Stomach (tissue), 9 donors: ENCODE results near the gene FOLR1. TPM values are rescaled to one million over a fixed set of nuclear protein-coding genes. Genes with fewer than 3 reads are reported as not detected.

Experiments used
- DNase-seq, 2 donors: peaks; one replicate each; pipeline versions ENCODE4 v3.0.0 to v3.0.0-alpha.2; 2013 to 2019
- H3K27ac ChIP-seq, 5 donors: fragments of 200-600 bp in 4 of 5; sonication (generic) in 4 of 5; one replicate each; pipeline ENCODE4 v1.5.1; 2013 to 2019; ENCODE audit warnings: mild to moderate bottlenecking in 1 of 5, moderate library complexity in 1 of 5
- H3K27me3 ChIP-seq, 3 donors: fragments of 200-600 bp; sonication (generic); one replicate each; pipeline ENCODE4 v1.5.1; 2017 to 2019; ENCODE audit warnings: mixed run types in 1 of 3
- H3K36me3 ChIP-seq, 4 donors: fragments of 200-600 bp; sonication (generic); 1 replicate in 3 of 4; 2 replicates in 1 of 4; pipeline ENCODE4 v1.5.1; 2016 to 2019
- H3K4me1 ChIP-seq, 4 donors: fragments of 200-600 bp; sonication (generic); one replicate each; pipeline ENCODE4 v1.5.1; 2016 to 2019
- H3K4me3 ChIP-seq, 4 donors: fragments of 200-600 bp; sonication (generic) in 3 of 4; one replicate each; pipeline ENCODE4 v1.5.1; 2016 to 2019; ENCODE audit warnings: mild to moderate bottlenecking in 1 of 4
- H3K9me3 ChIP-seq, 4 donors: fragments of 200-600 bp; sonication (generic); one replicate each; pipeline ENCODE4 v1.5.1; 2016 to 2019
- EP300 ChIP-seq: sonication (generic); formaldehyde crosslinking; IDR thresholded peaks from one replicate; pipeline ENCODE4 v1.6.1; 2017; ENCODE audit warnings: antibody characterized with exemption
- POLR2A ChIP-seq, 4 donors: fragments of 450-650 bp; IDR thresholded peaks; one replicate each; pipeline ENCODE4 v1.6.1; 2016; ENCODE audit warnings: antibody characterized with exemption in 4 of 4, control low read depth in 2 of 4, mild to moderate bottlenecking in 1 of 4, moderate library complexity in 1 of 4
- POLR2AphosphoS5 ChIP-seq, 3 donors: sonication (generic); formaldehyde crosslinking; IDR thresholded peaks; one replicate each; pipeline ENCODE4 v1.6.1; 2016; ENCODE audit warnings: antibody characterized with exemption in 3 of 3
- WGBS, 5 donors: extraction: QIAGEN DNeasy Blood & Tissue Kit in 3 of 5; methylation state at CpG; one replicate each; pipeline versions ENCODE4 v1.1.5 to v1.1.7; 2013 to 2018; 5-methylcytosine and 5-hydroxymethylcytosine counted together
- intact Hi-C: fragments of 100-400 bp; cut with DNase I; formaldehyde crosslinking; loops from one replicate; pipeline ENCODE4 v1.15.1; 2023; ENCODE audit warnings: low total_unique reads
- polyA plus RNA-seq, 3 donors: library from polyadenylated mRNA; stranded (reverse); fragments of 200-250 nt; gene quantifications; one replicate each; pipeline ENCODE4 v1.2.3, GENCODE V29; 2013
- total RNA-seq, 5 donors: library from RNA; depleted of rRNA; stranded (reverse); fragments of >200 nt; gene quantifications; one replicate each; pipeline versions ENCODE4 v1.1.0 to v1.2.3, GENCODE V29; 2014 to 2016
- TF ChIP-seq, protein P1 (sequence below), 7 experiments: fragments of 450-650 bp in 4 of 7; fragments of 200-600 bp in 3 of 7; sonication (generic) in 3 of 7; IDR thresholded peaks; one replicate each; pipeline ENCODE4 v1.5.1; 2016 to 2019; ENCODE audit warnings: antibody characterized with exemption in 7 of 7, control low read depth in 2 of 7, mild to moderate bottlenecking in 1 of 7
- donor health status: healthy with polysubstance abuse.
- donor health status: Bipolar disorder and iron deficiency.
- donor health status: healthy.

FOLR1 gene
- total and polyA plus RNA-seq, 8 donors: 0.55 to 22.6 (median 6.1) TPM; not detected in 3

- TF ChIP-seq, protein P1, sequence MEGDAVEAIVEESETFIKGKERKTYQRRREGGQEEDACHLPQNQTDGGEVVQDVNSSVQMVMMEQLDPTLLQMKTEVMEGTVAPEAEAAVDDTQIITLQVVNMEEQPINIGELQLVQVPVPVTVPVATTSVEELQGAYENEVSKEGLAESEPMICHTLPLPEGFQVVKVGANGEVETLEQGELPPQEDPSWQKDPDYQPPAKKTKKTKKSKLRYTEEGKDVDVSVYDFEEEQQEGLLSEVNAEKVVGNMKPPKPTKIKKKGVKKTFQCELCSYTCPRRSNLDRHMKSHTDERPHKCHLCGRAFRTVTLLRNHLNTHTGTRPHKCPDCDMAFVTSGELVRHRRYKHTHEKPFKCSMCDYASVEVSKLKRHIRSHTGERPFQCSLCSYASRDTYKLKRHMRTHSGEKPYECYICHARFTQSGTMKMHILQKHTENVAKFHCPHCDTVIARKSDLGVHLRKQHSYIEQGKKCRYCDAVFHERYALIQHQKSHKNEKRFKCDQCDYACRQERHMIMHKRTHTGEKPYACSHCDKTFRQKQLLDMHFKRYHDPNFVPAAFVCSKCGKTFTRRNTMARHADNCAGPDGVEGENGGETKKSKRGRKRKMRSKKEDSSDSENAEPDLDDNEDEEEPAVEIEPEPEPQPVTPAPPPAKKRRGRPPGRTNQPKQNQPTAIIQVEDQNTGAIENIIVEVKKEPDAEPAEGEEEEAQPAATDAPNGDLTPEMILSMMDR (IDR thresholded peaks at IDR 0.05): no peak
- no peak for TF ChIP-seq EP300
- no peak for TF ChIP-seq POLR2AphosphoS5 (IDR thresholded peaks at IDR 0.05)
- no peak for TF ChIP-seq POLR2A (IDR thresholded peaks at IDR 0.05)
- Histone ChIP-seq H3K36me3 (no peaks in the 10 kb centered on the region), H3K4me3 (no peak overlapping the region), H3K4me1 (no peaks in the 10 kb centered on the region), H3K27ac (no peak overlapping the region), H3K27me3 (peaks cover 0 to 4% (median 0%) of the 10 kb centered on the region in 3 donors), H3K9me3 (no peaks in the 10 kb centered on the region)
- WGBS, 5 donors: 64 to 95% (median 86%) methylated on average over 3 of the region's 3 CpGs
- no peak for DNase-seq
- intact Hi-C loops: no loop called here
Measured at GRCh38 chr11:72173291-72173690, 18.6 kb upstream of the FOLR1 start.

DNA sequence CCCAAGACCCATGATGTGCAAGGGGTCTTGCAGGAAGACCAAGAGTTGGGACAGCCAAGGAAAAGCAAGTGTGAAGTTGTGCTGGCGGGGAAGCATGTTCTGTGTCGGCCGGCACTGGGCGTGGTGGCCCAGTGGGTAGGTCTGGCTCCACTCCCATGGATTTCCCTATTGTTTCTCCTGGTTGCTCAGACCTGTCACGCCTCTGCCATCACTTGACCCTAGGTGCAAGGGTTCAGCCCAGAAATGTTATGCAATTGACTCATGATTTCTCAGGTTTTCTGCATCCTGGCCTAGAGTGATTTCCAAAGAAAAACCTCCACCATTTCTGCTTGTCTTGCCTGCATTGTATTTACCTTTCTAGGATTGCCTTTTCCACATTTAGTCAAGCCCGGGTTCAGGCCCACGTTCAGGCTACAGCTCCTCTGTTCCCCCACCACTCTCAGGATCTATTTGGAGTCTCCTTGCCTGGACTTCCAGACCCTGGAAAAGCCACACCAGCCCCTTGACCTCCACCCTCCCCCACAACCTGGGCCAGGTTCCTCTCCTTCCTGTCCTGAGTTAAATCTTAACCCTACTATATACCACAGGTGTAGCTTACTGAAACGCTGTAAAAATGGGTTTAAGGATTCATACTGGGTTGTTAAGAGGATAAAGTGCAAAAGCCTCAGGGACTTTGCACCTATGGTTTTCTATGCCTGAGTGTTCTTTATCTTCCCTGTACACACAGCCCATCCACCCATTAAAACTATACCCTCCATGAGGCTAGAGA, 17.5 kb upstream of the FOLR1 start:
- no peaks in the 10 kb centered on the region for H3K36me3 ChIP-seq
- no peak overlapping the region for H3K4me3 ChIP-seq
- WGBS, 5 donors: 57 to 82% (median 68%) methylated on average over 5 to 8 of the region's 8 CpGs
- TF ChIP-seq, protein P1 (IDR thresholded peaks at IDR 0.05): no peak
- TF ChIP-seq POLR2A (IDR thresholded peaks at IDR 0.05) (no peak), POLR2AphosphoS5 (IDR thresholded peaks at IDR 0.05) (no peak), EP300 (no peak)
- no peaks in the 10 kb centered on the region for H3K4me1 ChIP-seq
- peak in 1 of 2 donors; percentile 12 for DNase-seq
- H3K27ac ChIP-seq: no peak overlapping the region
- no peaks in the 10 kb centered on the region for H3K9me3 ChIP-seq
- peaks cover 0 to 4% (median 0%) of the 10 kb centered on the region in 3 donors for H3K27me3 ChIP-seq
- intact Hi-C loops: no loop called here

DNA sequence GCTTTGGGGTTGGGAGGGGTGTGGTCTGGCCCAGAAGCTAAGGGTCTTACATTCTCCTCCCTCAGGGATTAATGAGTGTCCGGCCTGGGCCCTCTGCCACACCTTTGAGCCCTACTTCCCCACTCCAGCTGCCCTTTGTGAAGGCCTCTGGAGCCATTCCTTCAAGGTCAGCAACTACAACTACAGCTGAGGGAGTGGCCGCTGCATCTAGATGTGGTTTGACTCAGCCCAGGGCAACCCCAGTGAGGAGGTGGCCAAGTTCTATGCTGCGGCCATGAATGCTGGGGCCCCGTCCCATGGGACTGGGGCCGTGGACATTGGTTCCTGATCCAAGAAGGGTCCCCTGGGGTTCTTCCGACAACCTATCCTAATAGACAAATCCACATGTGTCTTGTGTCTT, 14.3 kb upstream of the FOLR1 start:
- peaks cover 0 to 8% (median 0%) of the 10 kb centered on the region in 3 donors for H3K27me3 ChIP-seq
- no peaks in the 10 kb centered on the region for H3K9me3 ChIP-seq
- 80 to 93% (median 90%) methylated on average over 2 to 6 of the region's 6 CpGs for WGBS, 5 donors
- intact Hi-C loops: no loop called here
- peak in 1 of 2 donors; percentile 5 for DNase-seq
- no peak overlapping the region for H3K4me3 ChIP-seq
- H3K27ac ChIP-seq: no peak overlapping the region
- TF ChIP-seq POLR2A (IDR thresholded peaks at IDR 0.05) (no peak), POLR2AphosphoS5 (IDR thresholded peaks at IDR 0.05) (no peak), EP300 (no peak)
- TF ChIP-seq, protein P1 (IDR thresholded peaks at IDR 0.05): no peak
- H3K4me1 ChIP-seq: no peaks in the 10 kb centered on the region
- H3K36me3 ChIP-seq: no peaks in the 10 kb centered on the region

DNA sequence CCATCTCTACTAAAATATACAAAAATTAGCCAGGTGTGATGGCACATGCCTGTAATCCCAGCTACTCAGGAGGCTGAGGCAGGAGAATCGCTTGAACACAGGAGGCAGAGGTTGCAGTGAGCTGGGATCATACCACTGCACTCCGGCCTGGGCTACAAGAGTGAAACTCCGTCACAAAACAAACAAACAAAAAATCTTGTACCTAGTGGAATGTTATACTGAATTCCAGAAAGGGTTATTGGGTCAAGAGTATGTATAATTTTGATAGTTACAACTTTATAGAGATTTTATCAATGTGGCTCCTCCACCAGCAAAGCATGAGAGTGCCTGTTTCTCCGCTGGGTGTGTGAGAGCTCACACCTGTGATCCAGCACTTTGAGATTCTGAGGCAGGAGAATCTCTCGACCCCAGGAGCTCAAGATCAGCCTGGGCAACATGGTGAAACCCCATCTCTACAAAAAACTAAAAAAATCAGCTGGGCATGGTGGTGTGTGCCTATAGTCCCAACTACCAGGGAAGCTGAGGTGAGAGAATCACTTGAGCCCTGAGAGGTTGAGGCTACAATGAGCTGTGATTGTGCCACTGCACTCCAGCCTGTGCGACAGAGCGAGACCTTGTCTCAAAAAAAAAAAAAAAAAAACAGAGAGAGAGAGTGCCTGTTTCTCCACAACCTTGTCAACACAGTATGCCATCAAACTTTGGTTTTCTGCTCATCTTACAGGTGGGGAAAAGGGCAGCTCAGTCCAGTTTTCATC, 12.7 kb upstream of the FOLR1 start:
- no peak overlapping the region for H3K27ac ChIP-seq
- no peaks in the 10 kb centered on the region for H3K36me3 ChIP-seq
- no peak overlapping the region for H3K4me3 ChIP-seq
- intact Hi-C loops: no loop called here
- TF ChIP-seq EP300 (no peak), POLR2AphosphoS5 (IDR thresholded peaks at IDR 0.05) (no peak), POLR2A (IDR thresholded peaks at IDR 0.05) (no peak)
- TF ChIP-seq, protein P1 (IDR thresholded peaks at IDR 0.05): no peak
- H3K27me3 ChIP-seq: peaks cover 0 to 8% (median 0%) of the 10 kb centered on the region in 3 donors
- no peaks in the 10 kb centered on the region for H3K9me3 ChIP-seq
- DNase-seq: no peak
- 71 to 81% (median 74%) methylated on average over 7 of the region's 7 CpGs for WGBS, 5 donors
- peaks cover 0 to 6% (median 0%) of the 10 kb centered on the region in 4 donors for H3K4me1 ChIP-seq
